GM19328 (cell line): ENCODE data around the gene ABCC3.

Experiments
- ATAC-seq: cut with Tn5 transposase; IDR thresholded peaks from one replicate; pipeline ENCODE4 v1.9.1; 2021; ENCODE audit warnings: mild to moderate bottlenecking, moderate library complexity; ENCODE audit not compliant: unreplicated experiment

ABCC3 gene

GRCh38 chr17:50682441-50682840, 47.8 kb downstream of the ABCC3 start:
- no peak for ATAC-seq

- ATAC-seq: no peak
Observed at GRCh38 chr17:50682938-50683337, 48.3 kb downstream of the ABCC3 start.

GRCh38 chr17:50683434-50684287, 49.0 kb downstream of the ABCC3 start:
- ATAC-seq: no peak

GRCh38 chr17:50684288-50684611, 49.6 kb downstream of the ABCC3 start:
- no peak for ATAC-seq

GRCh38 chr17:50684612-50685333, 50.1 kb downstream of the ABCC3 start:
- ATAC-seq: no peak

GRCh38 chr17:50685334-50685665, 50.6 kb downstream of the ABCC3 start:
- no peak for ATAC-seq

GRCh38 chr17:50685691-50686493, 51.2 kb downstream of the ABCC3 start:
- ATAC-seq: no peak

GRCh38 chr17:50686494-50687199, 52.0 kb downstream of the ABCC3 start:
- no peak for ATAC-seq

GRCh38 chr17:50687200-50688066, 52.8 kb downstream of the ABCC3 start:
- ATAC-seq: no peak

- no peak for ATAC-seq
Observed at GRCh38 chr17:50688245-50688644, 53.6 kb downstream of the ABCC3 start.

GRCh38 chr17:50689251-50689650, 54.6 kb downstream of the ABCC3 start:
- ATAC-seq: no peak

GRCh38 chr17:50689956-50690886, 55.5 kb downstream of the ABCC3 start:
- ATAC-seq: no peak

GRCh38 chr17:50690887-50691549, 56.3 kb downstream of the ABCC3 start:
- ATAC-seq: no peak

GRCh38 chr17:50691550-50692447, 57.1 kb downstream of the ABCC3 start:
- ATAC-seq: no peak

GRCh38 chr17:50692448-50693035, 57.9 kb downstream of the ABCC3 start:
- no peak for ATAC-seq

GRCh38 chr17:50693036-50693682, 58.5 kb downstream of the ABCC3 start:
- ATAC-seq: no peak
